ENCODE data around the gene MRPS24.

GRCh38 chr7:43868681-43869005, 674 bp downstream of the MRPS24 start:
- TF ChIP-seq POLR2A (IDR thresholded peaks at IDR 0.05; ENCODE audit: borderline replicate concordance, extremely low read depth, insufficient read depth, insufficient read length) = no peak
- TF ChIP-seq CTCF (IDR thresholded peaks at IDR 0.05 in 2 of 3, conservative IDR thresholded peaks at IDR 0.05 in 1 of 3; ENCODE audit: borderline replicate concordance in 1 of 3, insufficient read depth in 1 of 3, low read depth in 2 of 3, low read length in 2 of 3) = no peak
- no peak for TF ChIP-seq ZNF274 (IDR thresholded peaks at IDR 0.05; ENCODE audit: low read depth, low read length)
- TF ChIP-seq YY1 (IDR thresholded peaks at IDR 0.05; ENCODE audit: extremely low read depth, insufficient replicate concordance, low read depth, low read length) = no peak
- no peak for TF ChIP-seq POLR2AphosphoS5 (IDR thresholded peaks at IDR 0.05; ENCODE audit: low read depth, low read length)
- no peak for TF ChIP-seq SRF (IDR thresholded peaks at IDR 0.05; ENCODE audit: low read depth)
- no peak for TF ChIP-seq MAX (IDR thresholded peaks at IDR 0.05)
- TF ChIP-seq EZH2 (IDR thresholded peaks at IDR 0.05) = no peak
- no peak for TF ChIP-seq EGR1 (IDR thresholded peaks at IDR 0.05; ENCODE audit: low read depth)
- no peak for TF ChIP-seq SIN3A (IDR thresholded peaks at IDR 0.05; ENCODE audit: low read depth)
- no peak for TF ChIP-seq ZFX (IDR thresholded peaks at IDR 0.05)
- TF ChIP-seq ZBTB33 (IDR thresholded peaks at IDR 0.05; ENCODE audit: extremely low read depth, insufficient replicate concordance, low read length) = no peak
- TF ChIP-seq JUND (IDR thresholded peaks at IDR 0.05) = no peak
